GM23338 (cell line): ENCODE data around the gene SLC1A4. TPM values are rescaled to one million over a fixed set of nuclear protein-coding genes. Genes with fewer than 3 reads are reported as not detected.

Experiments
- ATAC-seq: fragments of 200-7000 bp; cut with Tn5 transposase; 3 replicates; pipeline ENCODE4 v1.9.1; 2020
- DNase-seq: peaks from one replicate; pipeline ENCODE4 v3.0.0-alpha.2; 2015; ENCODE audit warnings: low spot score
- H2AFZ ChIP-seq: fragments of 200-600 bp; sonication (generic); 2 replicates; pipeline ENCODE4 v1.8.0; 2016; ENCODE audit warnings: antibody characterized with exemption, mild to moderate bottlenecking, moderate library complexity
- H3F3A ChIP-seq: fragments of 200-600 bp; sonication (generic); replicated peaks from 2 replicates; pipeline ENCODE4 v1.8.0; 2017; ENCODE audit warnings: antibody characterized with exemption, mixed run types, low read depth
- H3K27ac ChIP-seq: fragments of 200-600 bp; sonication (generic); 2 replicates; pipeline ENCODE4 v1.6.1; 2016; ENCODE audit warnings: low read depth
- H3K27me3 ChIP-seq: fragments of 200-600 bp; sonication (generic); 2 replicates; pipeline ENCODE4 v1.8.0; 2016; ENCODE audit warnings: mild to moderate bottlenecking, mixed run types, moderate library complexity; ENCODE audit not compliant: insufficient read depth
- H3K36me3 ChIP-seq: fragments of 200-600 bp; sonication (generic); 2 replicates; pipeline ENCODE4 v1.8.0; 2016; ENCODE audit warnings: mild to moderate bottlenecking; ENCODE audit not compliant: insufficient read depth
- H3K4me1 ChIP-seq: fragments of 200-600 bp; sonication (generic); 2 replicates; pipeline ENCODE4 v1.8.0; 2016; ENCODE audit warnings: mild to moderate bottlenecking, moderate library complexity; ENCODE audit not compliant: insufficient read depth
- H3K4me2 ChIP-seq: fragments of 200-600 bp; sonication (generic); 2 replicates; pipeline ENCODE4 v1.7.1; 2017; ENCODE audit warnings: mixed run types
- H3K4me3 ChIP-seq: fragments of 200-600 bp; sonication (generic); 2 replicates; pipeline ENCODE4 v1.6.1; 2016; ENCODE audit warnings: mixed run types
- H3K79me2 ChIP-seq: fragments of 200-600 bp; sonication (generic); replicated peaks from 2 replicates; pipeline ENCODE4 v1.8.0; 2017; ENCODE audit warnings: mild to moderate bottlenecking; ENCODE audit not compliant: insufficient read depth
- H3K9me2 ChIP-seq: fragments of 200-600 bp; sonication (generic); 2 replicates; pipeline ENCODE4 v1.8.0; 2017; ENCODE audit not compliant: insufficient read depth
- H4K20me1 ChIP-seq: fragments of 200-600 bp; sonication (generic); replicated peaks from 2 replicates; pipeline ENCODE4 v1.8.0; 2017; ENCODE audit warnings: mild to moderate bottlenecking; ENCODE audit not compliant: insufficient read depth
- H3K27ac Mint-ChIP-seq: 2 replicates; pipeline ENCODE4 v1.8.0; 2020; ENCODE audit warnings: inconsistent platforms, mild to moderate bottlenecking, moderate library complexity, mixed read lengths
- H3K27me3 Mint-ChIP-seq: 3 replicates; pipeline ENCODE4 v1.8.0; 2022; ENCODE audit warnings: low read depth, mild to moderate bottlenecking, moderate library complexity, mixed read lengths, inconsistent platforms; ENCODE audit not compliant: insufficient read depth, poor library complexity
- H3K36me3 Mint-ChIP-seq: 3 replicates; pipeline ENCODE4 v1.8.0; 2021; ENCODE audit warnings: low read depth, mild to moderate bottlenecking, inconsistent platforms, moderate library complexity, mixed read lengths
- H3K4me1 Mint-ChIP-seq: 3 replicates; pipeline ENCODE4 v1.8.0; 2020; ENCODE audit warnings: mild to moderate bottlenecking, inconsistent platforms, mixed read lengths
- H3K4me3 Mint-ChIP-seq: 3 replicates; pipeline ENCODE4 v1.8.0; 2021; ENCODE audit warnings: moderate library complexity, mild to moderate bottlenecking, inconsistent platforms, mixed read lengths
- H3K9me3 Mint-ChIP-seq: 3 replicates; pipeline ENCODE4 v1.8.0; 2020; ENCODE audit warnings: moderate library complexity, mild to moderate bottlenecking, inconsistent platforms, mixed read lengths
- CREB1 ChIP-seq: fragments of 250-450 bp; sonication (Bioruptor Pico); IDR thresholded peaks from 2 replicates; pipeline ENCODE4 v1.5.0; 2020; ENCODE audit warnings: low read depth, mild to moderate bottlenecking, moderate library complexity
- EZH2 ChIP-seq: fragments of 200-600 bp; sonication (generic); IDR thresholded peaks from one replicate; pipeline ENCODE4 v1.8.0; 2017; ENCODE audit warnings: antibody characterized with exemption, mild to moderate bottlenecking, low read depth; ENCODE audit not compliant: unreplicated experiment
- EZH2phosphoT487 ChIP-seq: fragments of 200-600 bp; sonication (generic); IDR thresholded peaks from one replicate; pipeline ENCODE4 v1.8.1; 2018; ENCODE audit warnings: antibody characterized with exemption; ENCODE audit not compliant: unreplicated experiment
- JUNB ChIP-seq: IDR thresholded peaks from one replicate; pipeline ENCODE4 v1.6.1; 2016; ENCODE audit warnings: antibody characterized with exemption; ENCODE audit not compliant: unreplicated experiment
- NANOG ChIP-seq: IDR thresholded peaks from 2 replicates; pipeline ENCODE4 v1.6.1; 2016; ENCODE audit warnings: antibody characterized with exemption, borderline replicate concordance
- POLR2AphosphoS5 ChIP-seq: IDR thresholded peaks from 2 replicates; pipeline ENCODE4 v1.6.1; 2016; ENCODE audit warnings: antibody characterized with exemption, low read depth
- STAT1 ChIP-seq: IDR thresholded peaks from one replicate; pipeline ENCODE4 v1.6.1; 2016; ENCODE audit warnings: antibody characterized with exemption; ENCODE audit not compliant: unreplicated experiment
- ZNF114 ChIP-seq: fragments of 250-450 bp; sonication (Bioruptor Pico); IDR thresholded peaks from 2 replicates; pipeline ENCODE4 v1.5.0; 2020; ENCODE audit warnings: mild to moderate bottlenecking, moderate library complexity
- ZNF331 ChIP-seq: fragments of 250-450 bp; sonication (Bioruptor Pico); IDR thresholded peaks from 2 replicates; pipeline ENCODE4 v1.5.0; 2020; ENCODE audit warnings: low read depth, mild to moderate bottlenecking, moderate library complexity
- polyA plus RNA-seq: library from polyadenylated mRNA; unstranded; fragments of >200 nt; fragmentation: Nextera tagmentation; extraction: Ambion mirVana; gene quantifications from 2 replicates; pipeline ENCODE4 v1.2.1, GENCODE V29; 2016
- total RNA-seq: library from RNA; depleted of rRNA; stranded (reverse); fragments of >200 nt; shearing (Covaris generic); gene quantifications from 2 replicates; pipeline ENCODE4 v1.2.3, GENCODE V29; 2014
- TF ChIP-seq, protein P1 (sequence below): fragments of 250-450 bp; sonication (Bioruptor Pico); IDR thresholded peaks from 2 replicates; pipeline ENCODE4 v1.5.0; 2020; ENCODE audit warnings: mild to moderate bottlenecking, moderate library complexity
- TF ChIP-seq, protein P2 (sequence below): IDR thresholded peaks from 2 replicates; pipeline ENCODE4 v1.6.1; 2016; ENCODE audit warnings: antibody characterized with exemption
- TF ChIP-seq, protein P3 (sequence below), 2 experiments: fragments of 200-600 bp in 1 of 2; sonication (generic) in 1 of 2; conservative IDR thresholded peaks; 2 replicates each; pipeline versions ENCODE4 v1.5.1 to v1.6.1; 2016 to 2017; ENCODE audit warnings: antibody characterized with exemption in 2 of 2, low read depth in 2 of 2, mild to moderate bottlenecking in 2 of 2, moderate library complexity in 1 of 2
- TF ChIP-seq, protein P4 (sequence below): IDR thresholded peaks from one replicate; pipeline ENCODE4 v1.6.1; 2018; ENCODE audit warnings: antibody characterized with exemption; ENCODE audit not compliant: unreplicated experiment

Gene SLC1A4
- total and polyA plus RNA-seq, 2 experiments from 2014 or later: 1.3 to 2.7 TPM

DNA sequence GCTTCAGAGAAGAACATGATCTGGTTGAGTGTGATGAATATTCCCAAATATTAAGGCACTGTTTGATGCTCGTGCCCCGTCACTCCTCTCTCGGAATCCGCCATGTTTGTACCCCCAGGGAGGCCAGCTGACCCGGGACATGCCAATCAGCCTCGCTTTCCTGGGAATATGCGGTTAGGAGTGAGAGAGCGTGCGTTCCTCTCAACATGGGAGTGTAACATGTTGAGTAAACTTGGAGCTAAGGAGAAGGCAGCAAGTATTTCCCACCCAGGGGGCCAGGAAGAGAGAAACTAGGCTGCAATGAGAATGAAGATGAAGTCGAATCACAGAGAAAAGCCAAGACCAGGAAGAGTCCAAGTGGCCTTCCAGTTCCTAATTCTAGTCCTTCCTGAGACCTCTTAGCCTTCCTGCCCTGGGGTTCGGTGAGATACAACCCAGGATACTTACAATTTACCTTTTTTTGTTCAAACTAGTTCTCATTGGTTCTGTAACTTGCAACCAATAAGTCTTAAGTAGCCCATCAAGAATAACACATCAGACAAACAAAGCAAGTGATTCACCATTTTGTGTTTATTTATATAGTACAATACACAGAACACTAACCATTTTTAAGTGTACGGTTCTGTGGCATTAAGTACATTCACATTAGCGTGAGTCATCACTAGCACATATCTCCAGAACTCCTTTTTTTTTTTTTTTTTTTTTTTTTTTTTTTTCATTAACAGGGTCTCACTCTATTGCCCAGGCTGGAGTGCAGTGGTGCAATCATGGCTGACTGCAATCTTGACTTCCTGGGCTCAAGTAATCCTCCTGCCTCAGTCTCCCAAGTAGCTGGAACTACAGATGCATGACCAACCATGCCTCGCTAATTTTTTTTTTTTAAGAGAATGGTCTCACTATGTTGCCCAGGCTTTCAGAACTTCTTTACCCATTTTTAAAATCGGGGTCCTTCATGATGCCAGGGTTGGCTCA, 36.4 kb upstream of the SLC1A4 start:
- no peak overlapping the region for H3K4me2 ChIP-seq
- H3K27ac Mint-ChIP-seq: no peak overlapping the region
- DNase-seq: no peak

More for the DNA sequence above, 36.4 kb upstream of the SLC1A4 start:
- Histone ChIP-seq H3K27me3 (no peaks in the 10 kb centered on the region), H3K79me2 (no peaks in the 10 kb centered on the region), H3F3A (no peaks in the 10 kb centered on the region), H3K4me1 (peaks cover 9% of the 10 kb centered on the region), H3K36me3 (no peaks in the 10 kb centered on the region), H3K9me2 (no peaks in the 10 kb centered on the region), H3K27ac (no peak overlapping the region), H2AFZ (no peak overlapping the region), H3K4me3 (no peak overlapping the region), H4K20me1 (no peaks in the 10 kb centered on the region)
- Mint-ChIP-seq H3K4me1 (peaks cover 7% of the 10 kb centered on the region; the same call in 2 of the 3 replicates), H3K36me3 (peaks cover 5% of the 10 kb centered on the region; the same call in 1 of the 3 replicates), H3K4me3 (no peak overlapping the region), H3K27me3 (peaks cover 8% of the 10 kb centered on the region), H3K9me3 (no peaks in the 10 kb centered on the region; the same call in 2 of the 3 replicates)
- TF ChIP-seq, protein P1, sequence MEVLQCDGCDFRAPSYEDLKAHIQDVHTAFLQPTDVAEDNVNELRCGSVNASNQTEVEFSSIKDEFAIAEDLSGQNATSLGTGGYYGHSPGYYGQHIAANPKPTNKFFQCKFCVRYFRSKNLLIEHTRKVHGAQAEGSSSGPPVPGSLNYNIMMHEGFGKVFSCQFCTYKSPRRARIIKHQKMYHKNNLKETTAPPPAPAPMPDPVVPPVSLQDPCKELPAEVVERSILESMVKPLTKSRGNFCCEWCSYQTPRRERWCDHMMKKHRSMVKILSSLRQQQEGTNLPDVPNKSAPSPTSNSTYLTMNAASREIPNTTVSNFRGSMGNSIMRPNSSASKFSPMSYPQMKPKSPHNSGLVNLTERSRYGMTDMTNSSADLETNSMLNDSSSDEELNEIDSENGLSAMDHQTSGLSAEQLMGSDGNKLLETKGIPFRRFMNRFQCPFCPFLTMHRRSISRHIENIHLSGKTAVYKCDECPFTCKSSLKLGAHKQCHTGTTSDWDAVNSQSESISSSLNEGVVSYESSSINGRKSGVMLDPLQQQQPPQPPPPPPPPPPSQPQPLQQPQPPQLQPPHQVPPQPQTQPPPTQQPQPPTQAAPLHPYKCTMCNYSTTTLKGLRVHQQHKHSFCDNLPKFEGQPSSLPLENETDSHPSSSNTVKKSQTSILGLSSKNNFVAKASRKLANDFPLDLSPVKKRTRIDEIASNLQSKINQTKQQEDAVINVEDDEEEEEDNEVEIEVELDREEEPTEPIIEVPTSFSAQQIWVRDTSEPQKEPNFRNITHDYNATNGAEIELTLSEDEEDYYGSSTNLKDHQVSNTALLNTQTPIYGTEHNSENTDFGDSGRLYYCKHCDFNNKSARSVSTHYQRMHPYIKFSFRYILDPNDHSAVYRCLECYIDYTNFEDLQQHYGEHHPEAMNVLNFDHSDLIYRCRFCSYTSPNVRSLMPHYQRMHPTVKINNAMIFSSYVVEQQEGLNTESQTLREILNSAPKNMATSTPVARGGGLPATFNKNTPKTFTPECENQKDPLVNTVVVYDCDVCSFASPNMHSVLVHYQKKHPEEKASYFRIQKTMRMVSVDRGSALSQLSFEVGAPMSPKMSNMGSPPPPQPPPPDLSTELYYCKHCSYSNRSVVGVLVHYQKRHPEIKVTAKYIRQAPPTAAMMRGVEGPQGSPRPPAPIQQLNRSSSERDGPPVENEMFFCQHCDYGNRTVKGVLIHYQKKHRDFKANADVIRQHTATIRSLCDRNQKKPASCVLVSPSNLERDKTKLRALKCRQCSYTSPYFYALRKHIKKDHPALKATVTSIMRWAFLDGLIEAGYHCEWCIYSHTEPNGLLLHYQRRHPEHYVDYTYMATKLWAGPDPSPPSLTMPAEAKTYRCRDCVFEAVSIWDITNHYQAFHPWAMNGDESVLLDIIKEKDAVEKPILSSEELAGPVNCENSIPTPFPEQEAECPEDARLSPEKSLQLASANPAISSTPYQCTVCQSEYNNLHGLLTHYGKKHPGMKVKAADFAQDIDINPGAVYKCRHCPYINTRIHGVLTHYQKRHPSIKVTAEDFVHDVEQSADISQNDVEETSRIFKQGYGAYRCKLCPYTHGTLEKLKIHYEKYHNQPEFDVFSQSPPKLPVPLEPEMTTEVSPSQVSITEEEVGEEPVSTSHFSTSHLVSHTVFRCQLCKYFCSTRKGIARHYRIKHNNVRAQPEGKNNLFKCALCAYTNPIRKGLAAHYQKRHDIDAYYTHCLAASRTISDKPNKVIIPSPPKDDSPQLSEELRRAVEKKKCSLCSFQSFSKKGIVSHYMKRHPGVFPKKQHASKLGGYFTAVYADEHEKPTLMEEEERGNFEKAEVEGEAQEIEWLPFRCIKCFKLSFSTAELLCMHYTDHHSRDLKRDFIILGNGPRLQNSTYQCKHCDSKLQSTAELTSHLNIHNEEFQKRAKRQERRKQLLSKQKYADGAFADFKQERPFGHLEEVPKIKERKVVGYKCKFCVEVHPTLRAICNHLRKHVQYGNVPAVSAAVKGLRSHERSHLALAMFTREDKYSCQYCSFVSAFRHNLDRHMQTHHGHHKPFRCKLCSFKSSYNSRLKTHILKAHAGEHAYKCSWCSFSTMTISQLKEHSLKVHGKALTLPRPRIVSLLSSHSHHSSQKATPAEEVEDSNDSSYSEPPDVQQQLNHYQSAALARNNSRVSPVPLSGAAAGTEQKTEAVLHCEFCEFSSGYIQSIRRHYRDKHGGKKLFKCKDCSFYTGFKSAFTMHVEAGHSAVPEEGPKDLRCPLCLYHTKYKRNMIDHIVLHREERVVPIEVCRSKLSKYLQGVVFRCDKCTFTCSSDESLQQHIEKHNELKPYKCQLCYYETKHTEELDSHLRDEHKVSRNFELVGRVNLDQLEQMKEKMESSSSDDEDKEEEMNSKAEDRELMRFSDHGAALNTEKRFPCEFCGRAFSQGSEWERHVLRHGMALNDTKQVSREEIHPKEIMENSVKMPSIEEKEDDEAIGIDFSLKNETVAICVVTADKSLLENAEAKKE (CRISPR knock-in tag): no peak
- TF ChIP-seq JUNB (no peak), CREB1 (CRISPR knock-in tag) (no peak), EZH2 (no peak), ZNF114 (no peak), STAT1 (no peak), NANOG (no peak), ZNF331 (CRISPR knock-in tag) (no peak), EZH2phosphoT487 (no peak), POLR2AphosphoS5 (no peak)
- TF ChIP-seq, protein P2, sequence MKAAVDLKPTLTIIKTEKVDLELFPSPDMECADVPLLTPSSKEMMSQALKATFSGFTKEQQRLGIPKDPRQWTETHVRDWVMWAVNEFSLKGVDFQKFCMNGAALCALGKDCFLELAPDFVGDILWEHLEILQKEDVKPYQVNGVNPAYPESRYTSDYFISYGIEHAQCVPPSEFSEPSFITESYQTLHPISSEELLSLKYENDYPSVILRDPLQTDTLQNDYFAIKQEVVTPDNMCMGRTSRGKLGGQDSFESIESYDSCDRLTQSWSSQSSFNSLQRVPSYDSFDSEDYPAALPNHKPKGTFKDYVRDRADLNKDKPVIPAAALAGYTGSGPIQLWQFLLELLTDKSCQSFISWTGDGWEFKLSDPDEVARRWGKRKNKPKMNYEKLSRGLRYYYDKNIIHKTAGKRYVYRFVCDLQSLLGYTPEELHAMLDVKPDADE: no peak
- TF ChIP-seq, protein P3, sequence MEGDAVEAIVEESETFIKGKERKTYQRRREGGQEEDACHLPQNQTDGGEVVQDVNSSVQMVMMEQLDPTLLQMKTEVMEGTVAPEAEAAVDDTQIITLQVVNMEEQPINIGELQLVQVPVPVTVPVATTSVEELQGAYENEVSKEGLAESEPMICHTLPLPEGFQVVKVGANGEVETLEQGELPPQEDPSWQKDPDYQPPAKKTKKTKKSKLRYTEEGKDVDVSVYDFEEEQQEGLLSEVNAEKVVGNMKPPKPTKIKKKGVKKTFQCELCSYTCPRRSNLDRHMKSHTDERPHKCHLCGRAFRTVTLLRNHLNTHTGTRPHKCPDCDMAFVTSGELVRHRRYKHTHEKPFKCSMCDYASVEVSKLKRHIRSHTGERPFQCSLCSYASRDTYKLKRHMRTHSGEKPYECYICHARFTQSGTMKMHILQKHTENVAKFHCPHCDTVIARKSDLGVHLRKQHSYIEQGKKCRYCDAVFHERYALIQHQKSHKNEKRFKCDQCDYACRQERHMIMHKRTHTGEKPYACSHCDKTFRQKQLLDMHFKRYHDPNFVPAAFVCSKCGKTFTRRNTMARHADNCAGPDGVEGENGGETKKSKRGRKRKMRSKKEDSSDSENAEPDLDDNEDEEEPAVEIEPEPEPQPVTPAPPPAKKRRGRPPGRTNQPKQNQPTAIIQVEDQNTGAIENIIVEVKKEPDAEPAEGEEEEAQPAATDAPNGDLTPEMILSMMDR (conservative IDR thresholded peaks at IDR 0.05; ENCODE audit: low read depth in 2 of 2): no peak
- TF ChIP-seq, protein P4, sequence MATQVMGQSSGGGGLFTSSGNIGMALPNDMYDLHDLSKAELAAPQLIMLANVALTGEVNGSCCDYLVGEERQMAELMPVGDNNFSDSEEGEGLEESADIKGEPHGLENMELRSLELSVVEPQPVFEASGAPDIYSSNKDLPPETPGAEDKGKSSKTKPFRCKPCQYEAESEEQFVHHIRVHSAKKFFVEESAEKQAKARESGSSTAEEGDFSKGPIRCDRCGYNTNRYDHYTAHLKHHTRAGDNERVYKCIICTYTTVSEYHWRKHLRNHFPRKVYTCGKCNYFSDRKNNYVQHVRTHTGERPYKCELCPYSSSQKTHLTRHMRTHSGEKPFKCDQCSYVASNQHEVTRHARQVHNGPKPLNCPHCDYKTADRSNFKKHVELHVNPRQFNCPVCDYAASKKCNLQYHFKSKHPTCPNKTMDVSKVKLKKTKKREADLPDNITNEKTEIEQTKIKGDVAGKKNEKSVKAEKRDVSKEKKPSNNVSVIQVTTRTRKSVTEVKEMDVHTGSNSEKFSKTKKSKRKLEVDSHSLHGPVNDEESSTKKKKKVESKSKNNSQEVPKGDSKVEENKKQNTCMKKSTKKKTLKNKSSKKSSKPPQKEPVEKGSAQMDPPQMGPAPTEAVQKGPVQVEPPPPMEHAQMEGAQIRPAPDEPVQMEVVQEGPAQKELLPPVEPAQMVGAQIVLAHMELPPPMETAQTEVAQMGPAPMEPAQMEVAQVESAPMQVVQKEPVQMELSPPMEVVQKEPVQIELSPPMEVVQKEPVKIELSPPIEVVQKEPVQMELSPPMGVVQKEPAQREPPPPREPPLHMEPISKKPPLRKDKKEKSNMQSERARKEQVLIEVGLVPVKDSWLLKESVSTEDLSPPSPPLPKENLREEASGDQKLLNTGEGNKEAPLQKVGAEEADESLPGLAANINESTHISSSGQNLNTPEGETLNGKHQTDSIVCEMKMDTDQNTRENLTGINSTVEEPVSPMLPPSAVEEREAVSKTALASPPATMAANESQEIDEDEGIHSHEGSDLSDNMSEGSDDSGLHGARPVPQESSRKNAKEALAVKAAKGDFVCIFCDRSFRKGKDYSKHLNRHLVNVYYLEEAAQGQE: no peak
- ATAC-seq: no peak
